OCI-LY3 (cell line): ENCODE data around the gene MGST3.

ENCODE experiments used
- H2AFZ ChIP-seq: fragments of 200-600, 300-600 bp; shearing (Covaris generic); 2 replicates; pipeline ENCODE4 v1.6.0; 2014; ENCODE audit warnings: antibody characterized with exemption, low read depth, low read length
- H3K27ac ChIP-seq: fragments of 200-600, 300-600 bp; sonication (generic); 2 replicates; pipeline ENCODE4 v1.5.1; 2014; ENCODE audit warnings: mild to moderate bottlenecking, low read length, moderate library complexity, mixed read lengths
- H3K27me3 ChIP-seq: fragments of 200-600, 300-600 bp; sonication (generic); 2 replicates; pipeline ENCODE4 v1.6.1; 2014; ENCODE audit warnings: low read depth, low read length, mixed read lengths
- H3K36me3 ChIP-seq: fragments of 200-600, 300-600 bp; sonication (generic); replicated peaks from 2 replicates; pipeline ENCODE3; 2014; ENCODE audit warnings: low read depth, low read length, mixed read lengths
- H3K4me1 ChIP-seq: fragments of 300-600, 200-600 bp; sonication (generic); 2 replicates; pipeline ENCODE4 v1.6.1; 2014; ENCODE audit warnings: low read length, mixed read lengths
- H3K4me2 ChIP-seq: fragments of 200-600, 300-600 bp; sonication (generic); 2 replicates; pipeline ENCODE4 v1.6.1; 2014; ENCODE audit warnings: low read length, mixed read lengths
- H3K4me3 ChIP-seq: fragments of 300-600, 200-600 bp; sonication (generic); 2 replicates; pipeline ENCODE4 v1.5.1; 2014; ENCODE audit warnings: antibody characterized with exemption, mild to moderate bottlenecking, low read length, moderate library complexity
- H3K79me2 ChIP-seq: fragments of 300-600, 200-600 bp; shearing (Covaris generic); 2 replicates; pipeline ENCODE4 v1.6.1; 2014; ENCODE audit warnings: mild to moderate bottlenecking, low read length, mixed read lengths
- H3K9ac ChIP-seq: fragments of 300-600, 200-600 bp; shearing (Covaris generic); 2 replicates; pipeline ENCODE4 v1.6.0; 2014; ENCODE audit warnings: mild to moderate bottlenecking, low read length, moderate library complexity
- H3K9me3 ChIP-seq: fragments of 200-600, 300-600 bp; shearing (Covaris generic); 2 replicates; pipeline ENCODE4 v1.6.1; 2014; ENCODE audit warnings: low read length, mixed read lengths; ENCODE audit not compliant: insufficient read depth
- H4K20me1 ChIP-seq: fragments of 200-600, 300-600 bp; sonication (generic); 2 replicates; pipeline ENCODE4 v1.6.1; 2016; ENCODE audit warnings: low read length, mixed read lengths; ENCODE audit not compliant: insufficient read depth
- EZH2phosphoT487 ChIP-seq: fragments of 200-600 bp; shearing (Covaris generic); IDR thresholded peaks from 2 replicates; pipeline ENCODE4 v1.6.1; 2018; ENCODE audit warnings: antibody characterized with exemption, mixed run types, low read depth
- TF ChIP-seq, protein P1 (sequence below): fragments of 200-600, 300-600 bp; sonication (generic); IDR thresholded peaks from 2 replicates; pipeline ENCODE4 v1.5.1; 2014; ENCODE audit warnings: antibody characterized with exemption, low read length, low read depth

MGST3 gene

DNA sequence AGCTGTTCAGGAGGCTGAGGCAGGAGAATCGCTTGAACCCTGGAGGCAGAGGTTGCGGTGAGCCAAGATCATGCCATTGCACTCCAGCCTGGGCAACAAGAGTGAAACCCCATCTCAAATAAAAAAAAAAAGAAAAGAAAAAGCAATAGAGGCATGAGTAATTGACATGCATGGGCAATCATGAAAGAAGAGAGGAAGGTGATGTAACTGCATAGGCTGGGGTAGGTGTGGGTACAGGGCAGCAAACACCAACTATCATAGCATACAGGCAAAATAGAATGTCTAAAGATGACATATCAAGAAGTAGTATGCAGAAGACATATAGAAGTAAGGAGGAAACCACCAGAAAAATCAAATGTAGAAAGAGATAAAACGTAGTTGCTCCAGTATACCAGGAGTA, 19.0 kb upstream of the MGST3 start:
- Histone ChIP-seq H3K4me2 (no peak overlapping the region), H3K4me1 (no peaks in the 10 kb centered on the region), H3K9me3 (no peaks in the 10 kb centered on the region), H2AFZ (no peak overlapping the region), H3K79me2 (no peaks in the 10 kb centered on the region), H3K27ac (no peak overlapping the region), H3K36me3 (no peaks in the 10 kb centered on the region), H4K20me1 (no peaks in the 10 kb centered on the region), H3K27me3 (peaks cover 46% of the 10 kb centered on the region), H3K9ac (no peak overlapping the region), H3K4me3 (no peak overlapping the region)
- TF ChIP-seq EZH2phosphoT487: no peak
- TF ChIP-seq, protein P1, sequence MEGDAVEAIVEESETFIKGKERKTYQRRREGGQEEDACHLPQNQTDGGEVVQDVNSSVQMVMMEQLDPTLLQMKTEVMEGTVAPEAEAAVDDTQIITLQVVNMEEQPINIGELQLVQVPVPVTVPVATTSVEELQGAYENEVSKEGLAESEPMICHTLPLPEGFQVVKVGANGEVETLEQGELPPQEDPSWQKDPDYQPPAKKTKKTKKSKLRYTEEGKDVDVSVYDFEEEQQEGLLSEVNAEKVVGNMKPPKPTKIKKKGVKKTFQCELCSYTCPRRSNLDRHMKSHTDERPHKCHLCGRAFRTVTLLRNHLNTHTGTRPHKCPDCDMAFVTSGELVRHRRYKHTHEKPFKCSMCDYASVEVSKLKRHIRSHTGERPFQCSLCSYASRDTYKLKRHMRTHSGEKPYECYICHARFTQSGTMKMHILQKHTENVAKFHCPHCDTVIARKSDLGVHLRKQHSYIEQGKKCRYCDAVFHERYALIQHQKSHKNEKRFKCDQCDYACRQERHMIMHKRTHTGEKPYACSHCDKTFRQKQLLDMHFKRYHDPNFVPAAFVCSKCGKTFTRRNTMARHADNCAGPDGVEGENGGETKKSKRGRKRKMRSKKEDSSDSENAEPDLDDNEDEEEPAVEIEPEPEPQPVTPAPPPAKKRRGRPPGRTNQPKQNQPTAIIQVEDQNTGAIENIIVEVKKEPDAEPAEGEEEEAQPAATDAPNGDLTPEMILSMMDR: no peak

DNA sequence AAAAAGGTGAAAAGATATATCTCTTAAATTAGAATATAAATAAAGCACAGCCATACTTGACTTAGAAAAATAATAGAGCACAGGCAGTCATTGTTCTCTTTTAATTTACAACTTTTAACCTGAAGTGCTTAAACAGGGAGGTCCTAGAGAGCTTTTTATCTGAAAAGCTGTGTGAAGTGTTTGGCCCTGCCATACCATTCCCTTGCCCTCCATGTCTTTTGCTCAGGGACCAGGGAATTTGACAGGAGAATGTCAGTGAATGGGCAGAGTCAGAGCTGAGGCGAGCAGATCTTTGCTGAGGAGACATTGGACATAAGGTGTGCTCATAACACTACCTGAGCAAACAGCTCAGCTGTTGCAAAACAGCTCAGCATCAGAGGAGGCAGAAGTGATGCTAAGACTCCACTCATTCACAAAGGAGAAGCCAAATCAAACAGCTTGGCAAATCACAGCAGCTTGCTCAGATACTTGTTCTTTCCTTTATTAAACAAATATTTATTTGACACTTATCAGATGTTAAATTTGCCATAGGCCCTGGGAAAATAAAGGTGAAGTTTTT, 14.9 kb upstream of the MGST3 start:
- Histone ChIP-seq H3K4me2 (no peak overlapping the region), H3K27ac (no peak overlapping the region), H3K27me3 (peaks cover 48% of the 10 kb centered on the region), H3K4me3 (no peak overlapping the region), H3K36me3 (no peaks in the 10 kb centered on the region), H3K4me1 (no peaks in the 10 kb centered on the region), H3K9me3 (no peaks in the 10 kb centered on the region), H2AFZ (no peak overlapping the region), H3K79me2 (no peaks in the 10 kb centered on the region), H4K20me1 (no peaks in the 10 kb centered on the region), H3K9ac (no peak overlapping the region)
- no peak for TF ChIP-seq EZH2phosphoT487
- TF ChIP-seq, protein P1: no peak

DNA sequence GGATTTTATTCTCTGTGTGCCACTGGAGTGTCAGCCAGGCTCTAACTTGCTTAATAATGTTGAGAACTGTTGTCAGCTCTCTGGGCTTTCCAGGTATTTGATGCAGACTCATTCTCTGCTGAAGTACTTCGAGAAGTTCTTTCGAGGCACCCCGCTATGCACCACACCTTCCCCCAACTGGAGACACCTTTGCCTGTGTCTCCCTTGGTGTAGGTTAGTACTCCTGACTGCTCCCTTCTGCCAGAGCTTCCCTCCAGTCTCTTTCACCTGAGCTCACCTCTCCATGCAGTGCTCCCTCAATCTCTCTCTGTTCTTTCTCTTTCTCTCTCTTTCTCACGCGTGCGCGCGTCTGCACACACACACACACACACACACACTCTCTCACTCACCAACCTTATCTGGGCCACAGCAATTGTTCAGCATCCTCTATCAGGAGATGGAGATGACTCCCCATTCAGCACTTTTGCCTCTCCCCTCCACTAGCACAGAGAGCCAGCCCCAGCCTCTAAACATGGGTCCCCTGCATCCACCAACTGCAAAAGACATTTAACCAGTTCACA, 14.0 kb upstream of the MGST3 start:
- H4K20me1 ChIP-seq: no peaks in the 10 kb centered on the region
- H3K36me3 ChIP-seq: no peaks in the 10 kb centered on the region
- H3K4me1 ChIP-seq: no peaks in the 10 kb centered on the region
- H3K4me2 ChIP-seq: no peak overlapping the region
- no peaks in the 10 kb centered on the region for H3K9me3 ChIP-seq
- no peak for TF ChIP-seq EZH2phosphoT487
- TF ChIP-seq, protein P1: no peak
- H2AFZ ChIP-seq: no peak overlapping the region
- H3K27ac ChIP-seq: no peak overlapping the region
- no peaks in the 10 kb centered on the region for H3K79me2 ChIP-seq
- no peak overlapping the region for H3K9ac ChIP-seq
- H3K4me3 ChIP-seq: no peak overlapping the region
- H3K27me3 ChIP-seq: peaks cover 47% of the 10 kb centered on the region

DNA sequence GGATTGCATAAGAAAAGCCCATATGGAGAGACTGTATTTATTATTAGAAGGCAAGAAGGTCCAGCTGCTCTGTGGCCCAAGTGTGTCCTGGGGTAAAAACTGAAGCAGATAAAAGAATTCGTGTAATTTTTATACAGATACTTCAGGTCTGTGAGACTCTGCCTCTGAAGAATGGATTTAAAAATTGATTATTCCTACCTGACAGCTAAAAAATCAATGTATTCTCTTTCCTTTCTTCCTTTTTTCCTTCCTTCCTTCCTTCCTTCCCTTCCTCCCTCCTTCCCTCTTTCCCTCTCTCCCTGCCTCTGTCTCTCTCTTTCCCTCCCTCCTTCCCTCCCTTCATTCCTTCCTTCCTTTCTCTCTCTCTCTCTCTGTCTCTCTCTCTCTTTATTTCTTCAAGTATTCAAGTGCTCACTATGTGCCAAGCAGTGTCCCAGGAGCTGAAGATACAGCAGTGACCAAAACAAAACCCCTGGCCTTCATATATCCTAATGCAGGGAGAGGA, 11.3 kb upstream of the MGST3 start:
- Histone ChIP-seq H3K4me2 (no peak overlapping the region), H3K27ac (no peak overlapping the region), H3K9ac (no peak overlapping the region), H3K27me3 (peaks cover 44% of the 10 kb centered on the region), H2AFZ (no peak overlapping the region), H3K4me3 (no peak overlapping the region), H3K36me3 (no peaks in the 10 kb centered on the region), H3K79me2 (no peaks in the 10 kb centered on the region), H3K4me1 (no peaks in the 10 kb centered on the region), H4K20me1 (no peaks in the 10 kb centered on the region), H3K9me3 (no peaks in the 10 kb centered on the region)
- TF ChIP-seq, protein P1: no peak
- TF ChIP-seq EZH2phosphoT487: no peak
